Measurements from ENCODE around the gene S100A10. TPM values are rescaled to one million over a fixed set of nuclear protein-coding genes. Genes with fewer than 3 reads are reported as not detected.

S100A10 gene
- total RNA-seq, 1 donor from 2014 or later: 438 TPM

DNA sequence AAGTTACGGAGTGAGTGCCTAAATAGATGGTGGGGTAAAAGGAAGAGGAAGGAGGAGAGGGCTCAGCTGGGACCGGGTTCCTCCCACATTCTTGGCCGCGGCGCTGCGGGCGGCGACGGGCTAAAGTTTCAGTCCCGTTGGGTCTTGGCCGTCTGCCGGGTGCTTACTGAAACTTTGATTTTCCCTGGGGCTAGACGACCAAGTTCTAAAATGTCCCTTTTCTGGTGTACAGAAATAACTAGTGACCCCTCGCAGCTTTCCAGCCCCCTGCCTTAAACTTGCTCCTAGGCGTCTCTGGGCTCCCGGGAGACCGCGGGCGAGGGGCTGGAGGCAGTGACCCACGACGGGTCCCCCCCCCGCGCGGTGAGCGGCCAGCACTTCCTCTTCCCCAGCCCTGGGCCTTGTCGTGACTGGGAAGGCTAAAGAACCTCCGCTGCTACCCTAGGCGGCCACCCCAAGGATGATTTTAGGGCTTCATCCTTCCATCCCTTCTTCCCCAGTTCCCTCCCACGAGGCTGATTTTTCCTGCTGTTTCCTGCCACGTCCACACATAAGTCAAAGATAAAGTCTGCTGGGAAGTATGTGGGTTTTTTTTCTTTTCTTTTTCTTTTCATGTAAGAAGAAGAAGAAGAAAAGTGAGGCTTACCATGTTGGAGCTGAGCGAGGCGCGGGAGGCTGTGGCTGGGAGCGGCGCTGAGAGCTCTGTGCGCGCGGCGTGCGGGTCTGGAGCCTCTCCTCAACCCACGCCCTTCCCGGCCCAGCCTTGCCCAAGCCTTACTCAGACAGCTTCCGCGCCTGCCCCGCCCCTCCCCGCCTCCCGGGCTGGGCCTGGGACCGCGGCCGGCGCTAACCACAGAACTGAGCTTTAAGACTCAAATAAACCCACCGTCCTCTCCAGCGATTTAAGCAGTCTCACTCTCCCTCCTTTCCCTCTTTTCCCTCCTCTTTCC lies 42.9 kb upstream of the S100A10 start, which contains the start of gene S100A11:
Gene S100A11, minus strand, starts transcription at position 738 of the 950 bp plus-strand sequence. Its CDS starts 89 bp downstream, at position 649.
- Mint-ChIP-seq H3K27ac (peak within 1 kb of the TSS; percentile 92), H3K27me3 (peaks cover 3% of the 10 kb centered on the region), H3K4me1 (ENCODE audit: low read depth) (peaks cover 24% of the 10 kb centered on the region), H3K36me3 (ENCODE audit: insufficient read depth) (peaks cover 6% of the 10 kb centered on the region), H3K4me3 (ENCODE audit: low read depth) (peak within 1 kb of the TSS; percentile 91), H3K9me3 (ENCODE audit: low read depth) (no peaks in the 10 kb centered on the region)
- DNase-seq (ENCODE audit: low spot score, unreplicated experiment): peak; percentile 53
- peak; percentile 6 for TF ChIP-seq CTCF (IDR thresholded peaks at IDR 0.05; ENCODE audit: unreplicated experiment)

DNA sequence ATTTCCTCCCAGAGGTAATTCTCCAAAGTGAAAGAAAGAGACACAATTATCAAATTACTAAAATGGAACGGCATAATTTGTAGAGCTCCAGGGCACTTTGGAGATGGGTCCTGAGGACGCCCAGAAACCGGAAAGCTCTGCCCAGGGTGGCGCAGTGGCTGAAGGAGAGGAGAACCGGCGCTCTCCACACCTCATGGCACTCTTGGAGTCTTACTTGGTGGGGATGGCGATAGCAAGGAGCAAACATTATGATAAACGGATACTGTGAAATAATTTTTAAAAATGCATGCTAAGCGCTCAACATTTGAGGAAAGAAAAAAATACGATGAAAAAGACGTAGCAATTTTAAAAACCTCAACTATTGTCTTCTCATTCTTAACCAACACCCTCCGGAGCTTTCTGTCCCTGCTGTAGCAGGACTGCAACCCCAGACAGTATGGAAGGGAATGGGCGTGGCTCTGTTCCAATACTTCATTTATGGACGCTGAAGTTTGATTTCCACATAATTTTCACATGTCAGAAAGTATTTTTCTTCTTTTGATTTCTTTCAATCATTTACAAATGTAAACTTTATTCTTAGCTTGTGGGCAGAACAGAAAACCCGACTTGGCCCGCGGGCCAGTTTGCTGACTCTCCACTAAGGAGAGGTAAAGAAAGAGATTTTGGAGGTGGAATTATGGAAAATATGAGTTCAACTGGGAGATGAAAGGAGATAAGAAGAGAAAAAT lies 42.0 kb upstream of the S100A10 start:
- Mint-ChIP-seq H3K4me3 (ENCODE audit: low read depth) (peak overlapping the region; percentile 91), H3K36me3 (ENCODE audit: insufficient read depth) (peaks cover 7% of the 10 kb centered on the region), H3K27ac (peak overlapping the region; percentile 92), H3K27me3 (peaks cover 3% of the 10 kb centered on the region), H3K9me3 (ENCODE audit: low read depth) (no peaks in the 10 kb centered on the region), H3K4me1 (ENCODE audit: low read depth) (peaks cover 24% of the 10 kb centered on the region)
- no peak for TF ChIP-seq CTCF (IDR thresholded peaks at IDR 0.05; ENCODE audit: unreplicated experiment)
- DNase-seq (ENCODE audit: low spot score, unreplicated experiment): no peak

DNA sequence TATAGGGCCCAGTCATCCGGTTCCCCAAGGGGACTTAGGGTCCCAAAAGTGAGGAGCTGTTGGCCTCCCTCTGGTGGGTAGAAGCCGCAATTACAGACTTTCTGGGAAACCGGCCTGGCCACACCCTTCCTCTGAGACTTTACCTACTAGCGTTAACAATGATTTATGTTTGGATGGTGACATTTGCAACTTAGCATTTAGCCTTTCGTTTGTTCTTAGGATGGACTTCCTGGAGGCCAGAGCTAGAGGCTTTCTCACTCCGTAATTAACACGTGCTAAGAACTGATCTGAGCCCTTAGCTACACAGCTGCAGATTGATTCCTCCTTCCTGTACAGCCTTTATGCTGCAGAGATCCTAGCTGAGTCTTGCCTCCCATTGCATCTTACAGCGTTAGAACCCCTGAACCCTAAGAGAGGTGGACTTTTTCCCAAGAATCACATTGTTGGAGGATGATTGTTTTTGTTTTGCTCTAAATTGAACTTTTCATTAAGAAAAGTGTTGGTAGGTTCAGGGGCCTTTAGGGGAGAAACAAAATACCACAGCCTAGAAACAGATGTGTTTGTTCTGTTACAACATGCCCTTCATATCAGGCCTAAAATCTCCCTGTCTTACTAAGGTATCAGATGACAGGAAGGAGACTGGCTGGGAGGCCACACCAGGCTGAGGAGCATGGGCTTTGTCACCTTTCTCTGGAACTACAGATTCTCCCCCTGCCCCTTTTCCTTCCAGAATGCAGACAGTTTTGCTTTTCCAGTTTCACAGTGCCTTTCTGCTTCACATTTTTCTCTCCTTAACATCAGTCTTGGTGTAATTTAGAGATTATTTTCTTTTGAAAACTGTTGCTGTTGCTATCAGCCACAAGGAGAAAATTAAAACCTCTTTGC lies 41.2 kb upstream of the S100A10 start:
- Mint-ChIP-seq H3K9me3 (ENCODE audit: low read depth) (no peaks in the 10 kb centered on the region), H3K27me3 (peaks cover 3% of the 10 kb centered on the region), H3K4me3 (ENCODE audit: low read depth) (peak overlapping the region; percentile 91), H3K36me3 (ENCODE audit: insufficient read depth) (peaks cover 11% of the 10 kb centered on the region), H3K27ac (peak overlapping the region; percentile 92), H3K4me1 (ENCODE audit: low read depth) (peaks cover 24% of the 10 kb centered on the region)
- peak; percentile 39 for DNase-seq (ENCODE audit: low spot score, unreplicated experiment)
- TF ChIP-seq CTCF (IDR thresholded peaks at IDR 0.05; ENCODE audit: unreplicated experiment): peak; percentile 77

DNA sequence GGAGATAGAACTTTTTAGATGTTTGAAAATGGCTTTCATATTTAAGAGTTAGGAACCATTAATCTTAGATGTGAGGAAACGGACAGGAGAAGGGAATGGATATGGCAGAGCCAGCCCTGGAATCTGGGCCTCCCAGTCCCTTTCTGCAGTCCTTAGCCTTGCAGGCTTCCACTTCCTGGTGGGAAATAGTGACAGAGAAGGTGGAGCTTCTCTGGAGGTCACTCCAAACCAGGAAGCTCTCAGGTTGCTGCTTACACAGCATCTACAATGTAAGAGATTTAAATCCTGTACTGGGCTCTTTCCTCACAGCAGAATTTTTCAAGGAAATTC lies 40.6 kb upstream of the S100A10 start:
- peaks cover 24% of the 10 kb centered on the region for H3K4me1 Mint-ChIP-seq (ENCODE audit: low read depth)
- peaks cover 12% of the 10 kb centered on the region for H3K36me3 Mint-ChIP-seq (ENCODE audit: insufficient read depth)
- H3K9me3 Mint-ChIP-seq (ENCODE audit: low read depth): no peaks in the 10 kb centered on the region
- H3K27ac Mint-ChIP-seq: peak overlapping the region; percentile 22
- TF ChIP-seq CTCF (IDR thresholded peaks at IDR 0.05; ENCODE audit: unreplicated experiment): no peak
- peaks cover 3% of the 10 kb centered on the region for H3K27me3 Mint-ChIP-seq
- peak overlapping the region; percentile 91 for H3K4me3 Mint-ChIP-seq (ENCODE audit: low read depth)
- DNase-seq (ENCODE audit: low spot score, unreplicated experiment): no peak

GRCh38 chr1:152029929-152030211 lies 36.2 kb upstream of the S100A10 start:
- no peaks in the 10 kb centered on the region for H3K9me3 Mint-ChIP-seq (ENCODE audit: low read depth)
- no peaks in the 10 kb centered on the region for H3K27me3 Mint-ChIP-seq
- no peak for DNase-seq (ENCODE audit: low spot score, unreplicated experiment)
- TF ChIP-seq CTCF (IDR thresholded peaks at IDR 0.05; ENCODE audit: unreplicated experiment): no peak
- H3K27ac Mint-ChIP-seq: no peak overlapping the region
- H3K4me3 Mint-ChIP-seq (ENCODE audit: low read depth): no peak overlapping the region
- peaks cover 9% of the 10 kb centered on the region for H3K4me1 Mint-ChIP-seq (ENCODE audit: low read depth)
- peaks cover 12% of the 10 kb centered on the region for H3K36me3 Mint-ChIP-seq (ENCODE audit: insufficient read depth)
